HPDE6-E6E7 (cell line): Measurements from ENCODE around the gene CROCC.

ENCODE experiments used
- DNase-seq: peaks from one replicate; pipeline ENCODE4 v3.0.0; 2011; ENCODE audit warnings: missing footprints; ENCODE audit errors: extremely low spot score

The CROCC gene

GRCh38 chr1:16983649-16984048 lies 61.9 kb downstream of the CROCC start:
- DNase-seq = no peak

- DNase-seq = peak; percentile 81
Measured at GRCh38 chr1:16984717-16985116, 63.0 kb downstream of the CROCC start.

DNA sequence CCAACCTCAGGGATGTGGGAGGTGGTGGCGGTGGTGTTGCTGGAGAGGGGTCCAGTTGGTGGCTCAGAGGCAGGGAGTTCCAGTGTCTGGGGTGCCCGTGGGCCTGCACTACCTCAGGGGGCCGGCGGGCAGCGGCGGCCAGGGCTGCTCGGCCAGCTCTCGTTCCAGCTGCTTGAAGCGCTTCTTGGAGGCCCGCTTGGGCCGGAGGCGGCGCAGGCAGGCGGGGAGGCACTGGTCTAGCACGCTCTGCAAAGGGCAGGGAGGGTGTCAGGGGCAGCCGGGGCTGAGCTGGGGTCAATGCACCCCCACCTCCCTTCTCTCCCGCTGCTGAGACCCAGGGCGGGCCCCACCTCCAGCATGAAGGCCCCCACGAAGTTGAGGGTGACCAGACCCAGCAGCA lies 64.4 kb downstream of the CROCC start:
- no peak for DNase-seq

GRCh38 chr1:16986560-16986959 lies 64.8 kb downstream of the CROCC start:
- no peak for DNase-seq

DNA sequence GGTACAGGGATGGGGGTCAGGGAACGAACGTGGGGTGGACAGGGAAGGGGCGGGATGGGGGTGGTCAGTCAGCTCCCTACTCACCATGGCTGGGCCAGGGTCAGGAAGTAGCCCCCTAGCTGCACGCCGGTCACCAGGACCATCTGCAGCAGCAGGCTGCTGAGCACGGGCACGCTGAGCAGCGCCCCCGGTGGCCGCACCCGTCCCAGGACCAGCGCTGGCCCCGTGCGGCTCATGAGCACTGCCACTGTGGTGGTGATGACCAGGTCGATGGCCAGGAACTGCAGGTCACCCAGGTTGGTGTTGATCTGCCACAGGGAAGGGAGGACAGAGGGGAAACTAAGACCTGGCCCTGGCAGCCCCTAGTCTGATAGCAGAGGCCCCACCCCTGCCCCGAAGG lies 65.2 kb downstream of the CROCC start:
- no peak for DNase-seq

GRCh38 chr1:16988210-16988609 lies 66.5 kb downstream of the CROCC start:
- no peak for DNase-seq

DNA sequence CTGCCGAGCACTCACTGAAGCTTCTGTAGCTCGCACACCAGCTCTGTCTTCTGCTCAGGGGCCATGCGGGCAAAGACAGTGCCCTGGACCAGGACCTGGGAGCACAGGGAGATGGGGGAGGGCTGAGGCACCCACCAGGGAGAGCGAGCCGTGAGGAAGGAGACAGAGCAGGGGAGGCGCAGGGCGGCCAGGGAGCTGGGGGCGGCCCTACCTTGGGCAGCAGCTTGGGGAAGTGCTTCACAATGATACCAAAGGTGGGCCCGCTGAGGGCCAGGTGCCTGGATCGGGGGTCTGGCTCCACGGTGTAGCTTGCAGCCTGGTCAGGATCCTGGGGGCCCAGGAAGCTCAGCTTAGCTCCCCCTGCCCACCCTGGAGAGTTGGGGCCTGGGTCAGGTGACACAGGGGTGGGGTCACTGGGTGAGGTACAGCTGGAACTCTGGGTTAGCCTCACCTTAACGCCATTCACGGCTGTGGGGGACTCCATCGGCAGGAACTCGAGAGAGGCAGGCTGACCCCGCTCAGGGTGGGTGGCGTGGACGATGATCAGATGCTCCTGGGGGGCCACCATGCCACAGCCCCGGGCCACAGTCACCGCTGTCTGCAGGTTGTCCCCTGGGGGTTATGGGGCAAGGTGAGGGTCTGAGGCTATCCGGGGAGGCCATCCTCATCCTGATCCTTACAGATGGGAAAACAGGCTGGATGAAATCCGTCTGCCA lies 68.1 kb downstream of the CROCC start:
- no peak for DNase-seq

DNA sequence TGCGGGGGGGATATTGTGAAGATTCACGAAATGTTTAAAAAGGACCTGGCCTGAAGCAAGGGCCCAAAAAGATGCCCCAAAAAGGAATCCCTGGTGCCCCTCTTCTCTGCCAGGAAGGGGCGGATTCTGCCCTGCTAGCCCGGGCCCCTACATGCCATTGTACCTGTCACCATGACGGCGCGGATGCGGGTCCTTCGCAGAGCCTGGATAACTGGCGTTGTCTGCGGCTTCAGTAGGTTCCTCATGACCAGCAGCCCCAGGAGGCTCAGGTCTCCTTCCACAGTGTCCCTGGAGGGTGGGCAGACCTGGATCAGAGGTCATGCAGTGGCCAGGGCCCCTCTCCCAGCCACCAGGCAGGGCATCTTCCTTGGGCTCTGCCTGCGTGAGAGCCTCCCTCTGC lies 69.8 kb downstream of the CROCC start:
- DNase-seq = no peak

DNA sequence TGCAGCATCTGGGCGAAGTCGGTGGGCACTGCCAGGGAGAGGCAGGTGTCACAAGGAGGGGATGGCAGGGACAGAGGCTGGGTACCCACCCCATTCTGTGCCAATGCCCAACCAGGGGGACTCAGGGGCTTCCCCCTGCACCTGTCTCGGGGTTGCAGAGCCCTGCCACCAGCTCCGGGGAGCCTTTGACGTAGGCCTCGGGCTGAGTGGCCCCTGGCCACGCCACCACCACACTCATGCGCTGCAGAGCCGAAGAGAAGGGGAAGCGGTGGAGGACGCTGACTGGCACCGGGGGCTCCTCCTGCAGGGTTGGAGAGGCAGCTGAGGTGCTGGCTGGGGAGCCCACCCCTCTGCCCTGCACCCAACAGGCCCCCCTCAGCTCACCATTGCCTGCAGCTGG lies 70.4 kb downstream of the CROCC start:
- DNase-seq = no peak

- DNase-seq = no peak
Measured at GRCh38 chr1:16992675-16993074, 70.9 kb downstream of the CROCC start.

DNA sequence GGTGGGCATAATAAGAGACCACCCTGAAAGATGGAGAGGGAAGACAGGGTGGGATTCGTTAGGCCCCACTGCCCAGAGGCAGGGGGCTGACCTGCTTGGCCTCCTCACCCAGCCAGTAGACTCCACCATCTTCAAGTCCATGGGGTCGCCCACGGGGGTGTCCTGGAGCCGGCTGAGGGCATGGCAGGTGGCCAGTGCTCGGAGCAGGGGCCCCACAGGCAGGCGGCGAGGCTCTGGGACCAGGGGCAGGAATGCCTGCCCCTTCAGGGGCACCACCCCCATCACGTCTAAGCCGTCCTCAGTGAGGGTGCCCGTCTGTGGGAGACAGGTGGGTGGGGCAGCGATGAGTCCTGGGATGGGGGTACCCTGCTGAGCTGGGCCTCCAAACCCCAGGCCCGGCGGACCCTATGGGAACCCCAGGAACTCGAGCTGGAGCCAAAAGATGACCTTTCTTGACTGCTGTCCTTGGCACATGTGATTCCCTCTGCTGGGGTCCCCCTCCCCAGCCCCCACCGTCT lies 71.8 kb downstream of the CROCC start:
- no peak for DNase-seq

DNA sequence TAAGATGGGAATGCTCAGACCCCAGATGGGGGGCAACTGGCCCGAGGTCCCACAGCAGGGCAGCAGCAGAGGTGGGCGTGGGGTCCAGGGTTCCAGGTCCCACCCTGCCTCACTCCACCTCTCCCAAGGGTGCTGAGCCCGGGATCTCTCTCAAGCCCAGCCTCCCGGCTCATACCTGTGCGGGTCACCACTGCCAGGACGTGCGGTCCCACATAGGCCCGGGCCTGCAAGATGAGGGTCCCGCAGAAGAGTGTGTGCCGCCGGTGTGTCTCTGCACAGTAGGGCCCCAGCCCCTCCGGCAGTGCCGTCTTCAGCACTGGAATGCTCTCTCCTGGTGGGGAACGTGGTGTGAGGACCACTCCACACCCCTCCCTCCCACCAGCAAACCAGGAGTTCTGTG lies 75.1 kb downstream of the CROCC start:
- no peak for DNase-seq

DNA sequence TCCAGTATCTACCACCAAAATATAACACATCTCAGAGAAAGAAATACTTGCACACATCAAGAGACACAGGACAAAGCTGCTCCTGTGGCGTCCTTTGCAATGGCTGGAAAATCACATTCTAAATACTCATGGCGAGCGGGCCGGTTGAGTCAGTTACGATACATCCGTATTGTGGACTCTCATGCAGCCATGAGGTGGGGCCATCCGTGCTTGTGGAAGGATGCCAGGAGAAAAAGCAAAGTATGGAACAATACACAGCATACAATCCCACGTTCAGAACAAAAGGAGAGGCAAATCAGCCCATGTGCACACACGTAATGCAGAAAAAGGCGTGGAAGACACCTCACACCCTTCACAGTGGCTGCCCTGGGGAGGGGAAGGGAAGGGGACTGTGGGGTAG lies 76.9 kb downstream of the CROCC start:
- DNase-seq = no peak

DNA sequence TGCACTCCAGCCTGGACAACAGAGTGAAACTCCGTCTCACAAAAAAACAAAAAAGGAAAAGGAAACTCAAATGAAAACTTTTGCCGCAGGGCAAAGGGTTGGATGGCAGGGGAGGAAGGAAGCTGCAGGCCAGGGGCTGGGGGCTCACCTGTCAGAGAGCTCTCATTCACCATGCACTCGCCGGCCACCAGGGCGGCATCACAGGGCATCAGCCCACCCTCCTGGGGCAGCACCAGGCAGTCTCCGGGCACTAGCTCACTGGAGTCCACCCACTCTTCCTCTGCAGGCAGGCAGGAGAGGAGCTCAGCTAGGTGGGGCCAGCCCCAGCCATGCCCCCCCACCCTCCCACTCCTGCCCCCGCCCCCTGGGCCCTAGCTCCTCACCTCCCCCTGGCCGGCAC lies 78.1 kb downstream of the CROCC start:
- DNase-seq = no peak

- no peak for DNase-seq
Measured at GRCh38 chr1:17001760-17002523, 80.2 kb downstream of the CROCC start.

DNA sequence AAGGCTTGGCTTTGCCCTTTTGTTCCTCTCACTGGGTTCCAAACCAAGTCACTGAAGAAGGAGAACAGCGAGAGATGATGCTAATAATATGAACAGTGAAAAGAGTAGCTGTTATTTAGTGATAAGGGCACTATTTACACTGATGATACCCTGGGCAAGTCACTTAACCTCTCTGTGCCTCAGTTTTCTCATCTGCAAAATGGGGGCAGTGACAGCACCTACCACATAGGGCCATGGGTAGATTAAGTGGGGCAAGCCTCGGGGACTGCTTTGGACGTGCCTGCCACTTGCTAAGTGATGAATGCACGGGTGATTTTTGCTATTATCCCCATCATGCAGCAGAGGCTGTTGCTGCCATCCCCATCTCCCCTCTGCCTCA lies 80.8 kb downstream of the CROCC start:
- no peak for DNase-seq

DNA sequence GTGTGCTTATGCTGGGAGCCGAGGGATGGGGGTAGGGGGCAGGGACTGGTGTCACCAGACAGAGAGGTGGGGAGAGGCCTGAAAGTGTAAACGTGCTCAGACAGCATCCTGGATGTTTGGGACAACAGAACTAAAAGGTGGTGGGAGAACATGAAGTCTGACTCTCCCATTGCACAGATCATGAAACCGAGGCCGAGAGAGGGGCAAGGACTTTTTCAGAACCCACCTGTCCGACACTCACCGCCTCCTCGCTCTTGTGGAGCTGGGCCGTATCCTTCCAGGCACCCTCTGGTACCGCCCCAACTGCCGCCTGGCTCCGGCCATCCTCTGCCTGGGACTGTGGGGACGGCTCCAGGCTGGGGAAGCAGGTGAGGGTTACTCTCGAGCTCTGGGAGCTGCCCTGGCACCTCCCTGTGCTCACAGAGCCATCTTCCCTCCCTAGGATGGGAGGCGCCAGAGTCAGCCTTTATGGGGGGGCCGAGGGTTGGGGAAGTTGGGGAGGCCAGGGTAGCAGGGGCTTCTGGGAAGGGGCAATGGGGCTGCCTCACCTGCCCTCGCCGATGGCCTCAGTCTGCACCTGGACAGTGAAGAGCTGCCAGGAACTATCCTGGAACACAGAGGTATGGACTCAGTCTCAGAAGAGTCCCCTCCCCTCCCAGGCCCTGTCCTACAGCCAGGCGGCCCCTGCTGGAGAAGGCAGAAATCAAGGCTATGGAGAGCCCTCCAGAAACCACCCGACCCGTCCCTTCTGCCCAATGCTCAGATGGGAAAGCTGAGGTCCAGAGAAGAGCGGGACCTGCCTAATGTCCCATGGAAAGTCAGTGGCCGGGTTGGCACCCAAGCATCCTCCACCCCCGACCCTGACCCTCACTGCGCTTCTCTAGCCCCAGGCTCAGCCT lies 83.0 kb downstream of the CROCC start:
- DNase-seq = no peak

- no peak for DNase-seq
Measured at GRCh38 chr1:17005365-17005740, 83.6 kb downstream of the CROCC start.

- no peak for DNase-seq
Measured at GRCh38 chr1:17007121-17007520, 85.4 kb downstream of the CROCC start.

DNA sequence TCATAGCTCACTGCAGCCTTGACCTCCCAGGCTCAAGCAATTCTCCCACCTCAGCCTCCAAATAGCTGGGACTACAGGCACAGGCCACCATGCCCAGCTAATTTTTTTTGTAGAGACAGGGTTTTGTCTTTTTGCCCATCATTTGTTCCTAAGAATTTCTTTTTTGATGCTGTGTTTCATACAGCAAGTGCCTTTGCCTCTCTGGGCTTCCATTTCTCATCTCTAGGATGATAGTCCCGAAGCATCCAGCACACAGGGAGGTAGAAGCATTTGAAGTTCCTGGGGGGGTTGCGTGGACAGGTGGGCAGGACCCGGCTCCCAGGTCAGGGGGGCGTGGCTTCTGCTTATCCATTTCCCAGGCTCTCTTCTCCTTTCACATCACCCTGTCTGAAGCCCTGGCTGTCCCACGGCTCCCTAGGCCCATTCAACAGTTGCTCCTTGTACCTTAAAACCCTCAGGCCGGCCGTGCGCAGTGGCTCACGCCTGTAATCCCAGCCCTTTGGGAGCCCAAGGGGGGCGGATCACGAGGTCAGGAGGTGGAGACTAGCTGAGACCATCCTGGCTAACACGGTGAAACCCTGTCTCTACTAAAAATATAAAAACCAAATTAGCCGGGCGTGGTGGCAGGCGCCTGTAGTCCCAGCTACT lies 86.6 kb downstream of the CROCC start:
- DNase-seq = no peak

GRCh38 chr1:17009706-17010105 lies 88.0 kb downstream of the CROCC start:
- DNase-seq = no peak

GRCh38 chr1:17011092-17011438 lies 89.3 kb downstream of the CROCC start:
- DNase-seq = no peak
